ENCODE results near the gene ENOPH1.
"Not testable (repeated sequence)": the region's sequence is repeated elsewhere in the genome, so short reads cannot be mapped to it uniquely, and the experiment has no call there.

Gene ENOPH1

DNA sequence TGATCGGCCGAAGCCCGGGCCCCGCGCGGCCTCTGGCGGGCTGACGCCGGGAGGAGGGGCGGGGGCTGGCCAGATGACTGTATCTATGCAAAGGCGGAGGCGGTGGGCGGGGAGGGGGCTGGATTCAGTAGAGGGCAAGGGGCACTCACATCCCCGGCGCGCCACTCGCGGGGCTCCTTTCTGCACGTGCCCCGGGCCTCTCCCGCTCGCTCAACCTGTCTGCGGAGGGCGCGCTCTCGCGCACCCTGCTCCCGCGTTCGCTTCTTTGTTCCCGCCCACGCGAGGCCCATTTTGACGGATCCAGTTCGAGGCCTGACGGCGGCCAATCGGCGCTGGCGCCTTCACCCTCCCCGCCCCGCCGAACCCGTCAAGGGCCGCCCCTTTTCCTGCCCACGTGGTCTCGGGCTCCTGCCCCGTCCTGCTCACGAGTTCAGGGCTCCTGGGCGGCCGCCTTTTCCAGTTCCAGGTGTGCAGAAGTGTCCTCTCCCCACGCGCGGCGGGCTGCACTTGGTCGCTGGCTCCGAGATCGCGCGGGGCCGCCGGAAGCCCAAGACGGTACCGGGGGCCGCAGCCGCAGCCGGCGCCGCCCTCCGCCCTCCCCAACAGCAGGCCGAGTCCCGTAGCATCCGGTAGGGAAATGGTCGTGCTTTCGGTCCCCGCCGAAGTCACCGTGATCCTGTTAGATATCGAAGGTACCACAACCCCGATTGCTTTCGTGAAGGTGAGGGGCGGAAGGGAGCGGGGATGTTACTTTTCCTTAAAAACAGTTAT, at the start of gene ENOPH1, which contains the start of gene HNRNPDL:
ENOPH1 (plus strand) TSS at position 398 of the 771 bp plus-strand sequence; CDS start at position 638, 240 bp downstream.
HNRNPDL (minus strand) TSS at position 270 of the 771 bp plus-strand sequence. CDS start 772 bp downstream, outside the sequence.
- peak; percentile 97 for DNase-seq

GRCh38 chr4:82380831-82381230, 49.6 kb upstream of the ENOPH1 start:
- no peak for DNase-seq

GRCh38 chr4:82381235-82381634, 49.2 kb upstream of the ENOPH1 start:
- DNase-seq, result no peak

GRCh38 chr4:82381661-82382296, 48.6 kb upstream of the ENOPH1 start:
- DNase-seq, result no peak

DNA sequence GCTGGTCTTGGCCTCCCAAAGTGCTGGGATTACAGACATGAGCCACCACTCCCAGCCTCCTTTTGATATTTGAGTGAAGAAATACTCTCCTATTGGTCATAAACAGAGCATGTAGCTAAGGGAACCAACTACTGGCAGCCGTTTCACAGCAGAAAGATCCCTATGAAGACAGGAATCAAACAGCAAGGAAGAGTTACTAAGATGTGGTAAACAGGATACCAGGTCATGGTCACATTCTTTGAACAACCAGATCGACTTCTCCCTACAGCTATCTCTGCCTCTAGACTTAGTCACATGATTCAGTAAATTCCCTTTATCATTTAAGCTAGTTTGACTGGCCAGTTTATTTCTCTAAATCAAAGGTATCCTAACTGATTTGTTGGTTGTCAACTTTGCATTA, 47.6 kb upstream of the ENOPH1 start:
- no peak for DNase-seq

DNA sequence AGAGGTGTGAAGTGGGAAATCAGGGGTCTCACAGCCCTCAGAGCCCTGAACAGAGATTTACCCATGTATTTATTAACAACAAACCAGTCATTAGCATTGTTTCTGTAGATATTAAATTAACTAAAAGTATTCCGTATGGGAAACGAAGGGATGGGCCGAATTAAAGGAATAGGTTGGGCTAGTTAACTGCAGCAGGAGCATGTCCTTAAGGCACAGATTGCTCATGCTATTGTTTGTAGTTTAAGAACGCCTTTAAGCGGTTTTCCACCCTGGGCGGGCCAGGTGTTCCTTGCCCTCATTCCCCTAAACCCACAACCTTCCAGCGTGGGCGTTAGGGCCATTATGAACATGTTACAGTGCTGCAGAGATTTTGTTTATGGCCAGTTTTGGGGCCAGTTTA, 44.1 kb upstream of the ENOPH1 start:
- DNase-seq, result not testable (repeated sequence)

DNA sequence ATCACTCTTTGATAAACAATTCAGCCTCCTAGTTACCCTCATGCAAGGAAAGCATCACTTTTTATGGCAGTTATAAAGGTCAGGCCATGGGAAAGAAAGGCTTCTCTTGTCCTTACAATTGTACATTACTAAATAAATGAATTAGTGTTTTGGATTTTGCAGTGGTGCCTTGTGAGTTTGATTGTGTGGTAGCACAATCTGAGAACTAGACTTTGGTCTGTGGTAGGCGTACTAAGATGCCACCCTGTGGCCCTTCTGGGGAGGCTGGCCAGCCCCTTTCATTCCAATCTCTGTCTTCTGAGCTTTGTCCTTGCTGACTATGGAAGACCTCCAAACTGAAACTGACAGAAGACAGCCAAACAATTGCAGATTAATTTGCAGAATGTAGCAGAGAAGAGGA, 42.0 kb upstream of the ENOPH1 start:
- no peak for DNase-seq

- DNase-seq, result not testable (repeated sequence)
These were observed 40.3 kb upstream of the ENOPH1 start for GRCh38 chr4:82390061-82390460.

DNA sequence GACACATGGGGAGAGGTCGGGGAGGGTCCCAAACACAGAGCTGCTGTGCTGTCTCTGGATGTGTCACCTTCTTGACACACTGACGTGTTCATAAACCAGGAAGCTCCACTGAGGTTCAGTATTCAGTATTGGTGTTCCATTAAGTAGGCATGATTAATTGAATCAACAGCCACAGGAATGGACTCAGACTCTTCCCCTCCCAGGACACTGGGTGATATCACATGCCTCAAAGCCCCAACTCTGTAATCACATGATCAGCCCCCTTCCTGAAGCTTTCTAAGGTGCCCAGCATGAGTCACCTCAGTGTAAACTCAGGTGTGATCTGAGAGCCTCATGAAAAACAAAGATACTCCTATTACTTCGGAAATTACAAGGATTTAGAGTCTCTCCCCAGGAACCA, 35.5 kb upstream of the ENOPH1 start:
- DNase-seq, result no peak

DNA sequence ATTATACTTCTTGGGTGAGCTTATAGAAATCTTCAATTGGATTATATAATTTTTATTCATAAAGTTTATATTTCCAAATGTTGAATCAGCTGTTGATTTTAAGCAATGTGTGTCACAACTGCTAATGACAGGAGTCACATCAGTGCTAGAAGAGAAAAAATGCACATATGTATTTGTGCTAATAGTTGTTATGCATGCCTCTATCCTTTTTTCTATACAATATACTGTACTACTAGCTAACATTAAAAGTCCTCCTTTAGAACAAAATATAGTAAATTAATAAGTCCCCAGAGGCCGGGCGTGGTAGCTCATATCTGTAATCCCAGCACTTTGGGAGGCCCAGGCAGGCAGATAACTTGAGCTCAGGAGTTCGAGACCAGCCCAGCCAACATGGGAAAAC, 32.9 kb upstream of the ENOPH1 start:
- DNase-seq, result no peak

DNA sequence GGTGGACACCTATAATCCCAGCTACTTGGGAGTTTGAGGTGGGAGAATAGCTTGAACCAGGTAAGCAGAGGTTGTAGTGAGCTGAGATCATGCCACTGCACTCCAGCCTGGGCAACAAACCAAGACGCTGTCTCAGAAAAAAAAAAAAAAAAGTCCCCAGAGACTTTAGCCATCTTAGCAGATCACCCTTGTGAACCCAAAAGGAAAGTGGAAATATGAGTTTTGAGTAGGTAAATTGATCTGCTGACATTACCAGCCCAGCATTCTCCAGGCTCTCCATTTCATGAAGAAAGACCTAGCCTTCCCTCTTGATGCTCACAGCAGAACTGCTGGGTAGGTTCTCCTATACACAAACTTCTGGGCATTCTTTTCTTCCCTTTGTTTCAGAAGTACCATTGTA, 32.1 kb upstream of the ENOPH1 start:
- DNase-seq, result no peak

DNA sequence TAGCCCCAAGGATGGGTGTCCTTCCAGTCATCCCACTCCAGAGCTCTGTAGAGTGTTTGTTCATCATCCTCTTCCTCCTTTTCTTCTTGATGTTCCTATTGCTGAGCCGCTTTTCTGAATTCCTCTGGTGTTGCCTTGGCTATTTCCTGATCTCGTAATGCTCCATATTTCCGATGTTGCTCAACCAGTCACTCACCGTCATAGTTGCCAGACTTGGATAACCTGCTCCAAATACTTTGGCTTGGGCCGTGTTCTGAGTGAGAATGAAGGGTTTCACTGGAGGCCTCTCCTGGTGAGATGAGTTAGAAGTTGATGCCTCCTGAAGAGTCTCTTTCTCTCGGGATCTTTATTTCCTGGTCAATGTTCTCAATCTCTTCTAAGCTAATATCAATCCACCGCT, 28.8 kb upstream of the ENOPH1 start:
- no peak for DNase-seq

GRCh38 chr4:82402196-82402775, 28.1 kb upstream of the ENOPH1 start:
- no peak for DNase-seq

- no peak for DNase-seq
These were observed 26.7 kb upstream of the ENOPH1 start for GRCh38 chr4:82403725-82404124.

DNA sequence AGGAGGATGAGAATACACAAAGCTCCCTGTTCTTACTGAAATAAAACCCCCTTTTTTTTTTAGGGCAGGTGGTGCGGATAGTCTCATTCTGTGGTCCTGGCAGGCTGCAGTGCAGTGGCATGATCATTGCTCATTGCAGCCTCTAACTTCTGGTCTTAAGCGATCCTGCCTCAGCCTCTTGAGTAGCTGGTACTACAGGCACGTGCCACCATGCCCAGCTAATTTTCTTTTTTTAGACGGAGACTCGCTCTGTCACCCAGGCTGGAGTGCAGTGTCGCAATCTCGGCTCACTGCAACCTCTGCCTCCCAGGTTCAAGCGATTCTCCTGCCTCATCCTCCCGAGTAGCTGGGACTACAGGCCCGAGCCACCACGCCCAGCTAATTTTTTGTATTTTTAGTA, 15.3 kb upstream of the ENOPH1 start:
- DNase-seq, result not testable (repeated sequence)

GRCh38 chr4:82415922-82416365, 14.4 kb upstream of the ENOPH1 start:
- no peak for DNase-seq

DNA sequence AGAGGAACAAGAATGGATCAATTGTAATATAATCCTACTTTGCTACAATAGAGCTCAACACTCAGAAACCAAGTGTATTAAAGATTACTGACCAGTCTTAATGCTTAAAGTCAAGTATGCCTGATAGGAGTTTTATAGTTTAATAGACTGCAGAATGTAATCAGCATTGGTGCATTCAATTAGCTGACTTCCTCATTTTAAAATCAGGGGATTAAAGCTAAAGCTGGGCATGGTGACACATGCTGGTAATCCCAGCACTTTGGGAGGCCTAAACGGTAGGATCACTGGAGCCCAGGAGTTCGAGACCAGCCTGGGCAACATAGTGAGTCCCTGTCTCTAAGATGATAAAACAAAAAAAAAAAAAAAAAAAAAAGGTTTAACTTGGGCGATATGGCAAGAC, 10.9 kb upstream of the ENOPH1 start:
- DNase-seq, result no peak

DNA sequence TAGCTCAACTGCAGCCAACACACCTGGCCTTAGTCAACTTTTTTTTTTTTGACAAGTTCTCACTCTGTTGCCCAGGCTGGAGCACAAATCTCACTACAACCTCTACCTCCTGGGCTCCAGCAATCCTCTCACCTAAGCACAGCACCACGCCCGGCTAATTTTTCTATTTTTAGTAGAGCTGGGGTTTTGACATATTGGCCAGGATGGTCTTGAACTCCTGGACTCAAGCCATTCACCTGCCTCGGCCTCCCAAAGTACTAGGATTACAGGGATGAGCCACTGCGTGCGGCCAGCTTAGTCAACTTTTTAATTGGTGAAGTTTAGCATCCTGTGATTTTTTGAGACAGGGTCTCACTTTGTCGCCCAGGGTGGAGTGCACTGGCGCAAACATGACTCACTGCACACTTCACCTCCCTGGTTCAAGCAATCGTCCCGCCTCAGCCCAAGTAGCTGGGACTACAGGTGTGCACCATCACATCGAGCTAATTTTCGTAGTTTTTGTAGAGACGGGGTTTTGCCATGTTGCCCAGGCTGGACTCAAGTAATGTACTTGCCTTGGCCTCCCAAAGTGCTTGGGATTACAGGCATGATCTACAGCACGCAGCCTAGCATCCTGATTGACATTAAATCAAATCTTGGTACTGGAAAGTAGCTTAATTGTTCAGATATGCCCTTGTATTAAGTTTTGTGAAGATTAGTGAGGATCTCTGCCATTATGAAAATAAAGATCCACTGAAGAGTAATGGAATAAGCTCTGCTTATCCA, 8.4 kb upstream of the ENOPH1 start:
- no peak for DNase-seq

- DNase-seq, result no peak
These were observed 7.8 kb upstream of the ENOPH1 start for GRCh38 chr4:82422616-82423015.

DNA sequence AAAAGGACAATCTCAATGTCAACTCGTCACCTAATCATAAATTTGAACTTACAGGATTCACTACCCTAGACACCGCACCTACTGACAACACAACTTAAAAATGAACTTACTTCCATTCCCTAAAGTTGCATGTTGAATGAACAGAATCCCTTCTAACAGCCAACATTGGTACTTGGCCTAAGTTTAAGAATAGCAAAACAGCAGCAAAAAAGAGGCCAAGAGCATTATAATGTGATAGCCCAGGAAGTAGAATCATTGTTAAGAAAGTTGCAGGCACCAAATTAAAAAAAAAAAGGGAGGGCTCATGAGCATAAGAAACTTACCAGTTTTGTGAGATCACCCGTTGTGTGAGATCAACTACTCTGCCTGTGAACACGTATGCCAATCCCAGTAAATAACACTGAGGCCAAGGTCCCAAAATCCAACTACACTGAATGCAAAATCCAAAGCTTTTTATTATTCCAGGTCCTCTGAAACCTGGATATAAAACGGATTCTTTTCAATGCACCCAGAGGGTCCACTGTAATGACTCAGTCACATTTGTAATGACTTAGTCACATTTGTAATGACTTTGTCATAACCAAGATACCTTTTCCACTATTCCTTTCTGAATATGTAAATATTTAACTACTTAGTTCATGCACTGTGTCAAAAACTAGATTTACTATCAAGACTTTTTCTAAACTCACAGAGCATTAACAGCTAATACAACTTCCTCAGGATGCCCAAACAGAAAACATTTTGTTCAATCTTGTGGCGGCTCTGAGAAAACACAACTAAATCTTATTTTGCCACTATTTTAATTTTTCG, 6.9 kb upstream of the ENOPH1 start:
- no peak for DNase-seq

- DNase-seq, result no peak
These were observed 4.9 kb upstream of the ENOPH1 start for GRCh38 chr4:82425478-82425877.

GRCh38 chr4:82428526-82428968, 1.8 kb upstream of the ENOPH1 start:
- DNase-seq, result no peak
